ENCODE measurements around the gene NAALADL2. TPM values are rescaled to one million over a fixed set of nuclear protein-coding genes. Genes with fewer than 3 reads are reported as not detected.

NAALADL2 gene
- polyA plus RNA-seq, 4 donors: 17.4 to 25.9 (median 20.2) TPM

GRCh38 chr3:174884776-174885568, 25.8 kb downstream of the NAALADL2 start:
- DNase-seq (ENCODE audit: low read depth in 4 of 4, low spot score in 3 of 4): no peak

- DNase-seq (ENCODE audit: low read depth in 4 of 4, low spot score in 3 of 4): no peak
These were observed 32.5 kb downstream of the NAALADL2 start for GRCh38 chr3:174891524-174892203.

DNA sequence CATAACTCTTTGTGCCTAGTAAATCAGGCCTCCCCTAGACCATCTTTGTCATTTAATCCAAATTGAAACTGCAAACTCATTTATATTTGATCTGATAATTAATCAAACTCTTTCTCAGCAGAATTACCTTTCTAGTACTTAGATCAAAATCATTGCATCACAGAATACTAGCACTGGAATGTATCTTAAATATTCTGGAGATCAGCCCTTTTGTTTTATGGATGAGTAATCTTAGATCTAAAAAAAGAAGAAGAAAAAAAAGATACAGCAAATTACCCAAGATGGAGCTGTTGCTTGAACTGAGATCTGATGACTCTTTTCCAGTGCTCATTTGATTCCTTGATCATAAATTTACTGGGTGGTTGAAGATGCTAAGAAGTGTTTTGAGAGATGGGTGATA, 47.9 kb downstream of the NAALADL2 start:
- DNase-seq (ENCODE audit: low read depth in 4 of 4, low spot score in 3 of 4): no peak

GRCh38 chr3:174907628-174908407, 48.7 kb downstream of the NAALADL2 start:
- DNase-seq (ENCODE audit: low read depth in 4 of 4, low spot score in 3 of 4): no peak

GRCh38 chr3:174931473-174932353, 72.6 kb downstream of the NAALADL2 start:
- no peak for DNase-seq (ENCODE audit: low read depth in 4 of 4, low spot score in 3 of 4)

GRCh38 chr3:174936590-174936989, 77.5 kb downstream of the NAALADL2 start:
- DNase-seq (ENCODE audit: low read depth in 4 of 4, low spot score in 3 of 4): no peak

DNA sequence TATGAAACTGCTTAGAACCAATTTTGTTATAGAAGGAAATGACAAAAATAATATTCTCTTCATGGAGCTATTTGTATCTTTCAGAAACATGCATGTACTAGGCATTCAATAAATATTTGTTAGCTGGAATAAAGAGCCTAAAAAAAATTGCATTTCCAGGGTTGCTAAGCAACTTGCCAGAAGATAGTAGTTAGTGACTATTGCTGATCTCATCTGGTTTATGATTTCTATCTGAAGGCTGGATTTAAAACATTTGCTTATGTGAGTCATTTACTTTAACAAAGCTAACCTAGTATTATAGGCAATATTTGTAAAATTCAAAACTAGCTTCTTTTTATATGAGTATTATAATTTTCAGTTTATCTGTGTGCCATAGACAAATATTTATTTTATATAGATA, 78.3 kb downstream of the NAALADL2 start:
- DNase-seq (ENCODE audit: low read depth in 4 of 4, low spot score in 3 of 4): no peak

DNA sequence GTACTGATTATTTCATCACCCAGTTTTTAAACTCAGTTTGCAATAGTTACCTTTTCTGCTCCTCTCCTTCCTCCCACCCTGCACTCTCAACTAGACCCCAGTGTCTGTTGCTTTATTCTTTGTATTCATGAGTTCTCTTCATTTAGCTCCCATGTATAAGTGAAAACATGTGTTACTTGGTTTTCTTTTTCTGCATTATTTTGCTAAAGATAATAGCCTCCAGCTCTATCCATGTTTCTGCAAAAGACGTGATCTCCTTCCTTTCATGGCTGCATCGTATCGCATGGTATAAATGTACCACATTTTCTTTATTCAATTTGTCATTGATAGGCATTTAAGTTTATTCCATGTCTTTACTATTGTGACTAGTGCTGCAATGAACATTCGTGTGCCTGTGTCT, 79.0 kb downstream of the NAALADL2 start:
- DNase-seq (ENCODE audit: low read depth in 4 of 4, low spot score in 3 of 4): no peak

- DNase-seq (ENCODE audit: low read depth in 4 of 4, low spot score in 3 of 4): no peak
These were observed 81.0 kb downstream of the NAALADL2 start for GRCh38 chr3:174940151-174940550.

DNA sequence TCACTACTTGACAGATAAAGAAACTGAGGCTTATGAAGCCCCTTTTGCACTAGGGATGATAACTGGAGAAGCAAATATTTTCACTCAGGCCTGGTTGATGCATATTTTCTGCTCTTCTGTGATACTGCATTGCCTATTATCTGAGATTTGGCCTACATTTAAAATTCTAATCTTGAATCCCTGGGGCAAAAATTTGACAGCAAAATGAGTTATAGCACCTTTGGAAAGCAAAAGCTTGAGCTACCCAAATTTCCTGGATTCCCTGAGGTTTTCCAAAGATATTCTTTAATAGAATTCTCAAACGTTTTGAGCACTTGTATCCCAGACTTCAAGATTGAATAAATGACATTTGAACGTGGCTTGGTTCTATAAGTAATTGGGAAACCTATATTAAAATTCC, 86.1 kb downstream of the NAALADL2 start:
- DNase-seq (ENCODE audit: low read depth in 4 of 4, low spot score in 3 of 4): no peak

GRCh38 chr3:174945951-174946350, 86.8 kb downstream of the NAALADL2 start:
- no peak for DNase-seq (ENCODE audit: low read depth in 4 of 4, low spot score in 3 of 4)

DNA sequence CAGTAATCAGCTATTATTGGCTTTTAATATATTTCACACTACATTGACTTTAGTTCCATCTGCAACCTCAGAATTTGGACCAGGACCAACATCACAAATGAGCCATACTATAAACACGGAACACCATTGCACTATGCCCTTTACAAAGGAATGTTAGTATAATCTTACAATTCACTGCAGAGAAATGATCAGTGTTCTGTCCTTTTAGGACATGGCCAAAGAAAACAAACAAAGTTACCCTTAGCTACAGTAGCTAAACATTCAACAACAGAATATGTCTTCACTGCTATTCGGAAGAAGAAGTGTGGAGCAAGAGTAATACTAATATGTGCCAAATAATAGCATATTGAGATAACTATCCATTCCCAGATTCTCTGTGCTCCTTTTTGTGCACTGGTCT, 90.4 kb downstream of the NAALADL2 start:
- DNase-seq (ENCODE audit: low read depth in 4 of 4, low spot score in 3 of 4): peak in 3 of 4 donors; percentile 8 to 16 (median 15)

DNA sequence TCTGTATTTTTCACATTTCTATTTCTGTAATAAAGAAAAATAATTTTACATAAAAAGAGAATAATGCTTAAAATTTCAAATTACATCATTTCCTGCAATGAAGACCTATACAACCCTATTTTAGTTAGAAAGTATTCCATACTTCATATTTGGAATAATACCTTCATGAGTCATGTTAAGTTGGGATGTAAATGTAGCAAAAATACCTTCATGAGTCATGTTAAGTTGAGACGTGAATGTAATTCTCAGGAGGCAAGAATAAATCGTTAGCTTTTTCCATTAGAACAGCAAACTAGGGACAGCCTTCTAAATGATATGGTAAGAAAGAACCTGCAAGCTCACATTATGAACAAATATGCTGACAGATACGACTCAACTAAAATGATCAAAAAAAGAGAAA, 91.9 kb downstream of the NAALADL2 start:
- no peak for DNase-seq (ENCODE audit: low read depth in 4 of 4, low spot score in 3 of 4)

- DNase-seq (ENCODE audit: low read depth in 4 of 4, low spot score in 3 of 4): no peak
These were observed 92.4 kb downstream of the NAALADL2 start for GRCh38 chr3:174951498-174952005.

DNA sequence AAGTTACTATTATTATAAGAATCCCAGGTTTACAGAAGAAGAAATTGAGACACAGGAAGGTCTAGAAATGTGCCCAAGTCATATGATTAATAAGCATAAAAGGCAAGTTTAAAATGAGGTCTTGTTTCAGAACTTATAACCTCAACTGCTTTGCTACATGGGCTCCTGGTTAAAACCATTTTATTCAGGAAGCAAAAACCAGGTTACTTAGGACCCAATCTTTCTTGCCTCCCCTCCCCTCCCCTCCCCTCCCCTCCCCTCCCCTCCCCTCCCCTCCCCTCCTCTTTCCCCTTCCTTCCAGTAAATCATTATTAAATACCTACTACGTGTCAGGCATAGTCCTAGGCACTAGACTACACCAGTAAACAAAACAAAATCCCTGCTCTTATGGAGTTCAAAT, 93.9 kb downstream of the NAALADL2 start:
- no peak for DNase-seq (ENCODE audit: low read depth in 4 of 4, low spot score in 3 of 4)

DNA sequence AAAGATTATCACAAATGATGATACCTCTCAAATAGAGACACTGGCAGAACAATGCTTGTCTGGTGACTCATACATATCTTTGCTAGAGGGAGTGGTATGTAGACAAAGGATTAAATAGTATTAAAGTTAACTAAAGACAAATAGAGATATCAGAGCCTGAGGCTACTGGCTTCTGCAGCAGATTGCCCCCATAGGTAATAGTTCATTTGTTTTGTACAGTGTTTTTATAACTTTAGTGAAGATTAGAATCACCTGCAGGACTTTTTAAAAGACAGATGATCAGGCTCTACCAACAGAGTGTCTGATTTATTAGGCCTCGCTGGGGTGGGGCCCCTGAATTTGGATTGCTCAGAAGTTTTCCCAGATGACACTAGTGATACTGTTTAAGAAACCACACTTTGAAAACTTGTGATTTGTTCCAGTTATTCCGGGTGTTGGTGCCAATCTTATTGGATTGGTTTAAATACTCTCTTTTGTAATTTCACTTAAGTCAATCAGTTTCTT, 96.4 kb downstream of the NAALADL2 start:
- no peak for DNase-seq (ENCODE audit: low read depth in 4 of 4, low spot score in 3 of 4)

- no peak for DNase-seq (ENCODE audit: low read depth in 4 of 4, low spot score in 3 of 4)
These were observed 97.9 kb downstream of the NAALADL2 start for GRCh38 chr3:174957081-174957480.

DNA sequence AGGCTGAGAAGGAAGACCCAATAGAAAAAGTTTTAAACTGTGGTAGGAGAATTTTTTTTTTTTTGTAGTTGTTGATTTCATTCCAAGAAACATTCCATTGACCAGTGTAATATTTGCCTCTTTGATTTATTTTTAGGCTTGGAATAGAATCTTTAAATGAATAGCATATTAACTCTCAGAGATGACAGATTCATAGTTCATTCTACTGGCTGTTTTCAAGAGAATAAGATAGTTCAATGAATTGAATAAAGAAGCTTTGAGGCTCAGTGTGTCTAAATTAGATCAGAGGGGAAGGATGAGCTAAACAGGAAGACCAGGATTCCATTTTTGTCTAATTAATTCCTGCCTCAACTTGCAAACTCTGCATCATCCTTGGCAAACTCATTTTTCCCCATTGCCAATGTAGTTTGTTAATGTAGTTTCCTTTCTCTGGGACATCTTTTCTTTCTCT, 98.4 kb downstream of the NAALADL2 start:
- DNase-seq (ENCODE audit: low read depth in 4 of 4, low spot score in 3 of 4): no peak

GRCh38 chr3:174958671-174959328, 99.7 kb downstream of the NAALADL2 start:
- DNase-seq (ENCODE audit: low read depth in 4 of 4, low spot score in 3 of 4): no peak

Data from right renal pelvis (tissue), 4 donors.